HCT116 (cell line): ENCODE results near the gene DOCK2. TPM values are rescaled to one million over a fixed set of nuclear protein-coding genes. Genes with fewer than 3 reads are reported as not detected.
"Not testable (repeated sequence)": the region's sequence is repeated elsewhere in the genome, so short reads cannot be mapped to it uniquely, and the experiment has no call there.

Source experiments
- ATAC-seq: fragments of 200-7000 bp; cut with Tn5 transposase; 2 replicates; pipeline ENCODE4 v1.9.1; 2020; ENCODE audit warnings: mild to moderate bottlenecking, moderate library complexity
- BruUV-seq: library from RNA; stranded (reverse); fragments of 400-500 nt; replicated peaks from 2 replicates; lab custom pipeline; 2021; lab: Mats Ljungman, UMichigan
- CTCF ChIA-PET: fragments of 300-600 bp; sonication (Branson Sonifier 250); formaldehyde crosslinking; loops from one replicate; lab custom pipeline; 2021; ENCODE audit warnings: antibody characterized with exemption; lab: Charles Lee
- POLR2A ChIA-PET: fragments of 300-600, 350-600 bp; sonication (Branson Sonifier 250); formaldehyde crosslinking; loops from one replicate; lab custom pipeline; 2021; ENCODE audit warnings: antibody characterized with exemption; lab: Charles Lee
- RAD21 ChIA-PET, 2 experiments: fragments of 300-600 bp; sonication (Branson Sonifier 250); formaldehyde crosslinking; loops; one replicate each; lab custom pipeline; 2023; ENCODE audit warnings: low total read pairs in 2 of 2; ENCODE audit not compliant: uncharacterized antibody in 2 of 2, unreplicated experiment in 2 of 2, low non-redundant PET in 1 of 2; lab: Charles Lee
- DNase-seq: peaks from one replicate; pipeline ENCODE4 v3.0.0-alpha.2; 2010; ENCODE audit warnings: low read depth, low spot score
- H2AFZ ChIP-seq: fragments of 200-600 bp; shearing (Covaris generic), sonication (generic); 2 replicates; pipeline ENCODE4 v1.6.1; 2017; ENCODE audit warnings: low read depth, mixed run types, mixed read lengths, antibody characterized with exemption, low read length; ENCODE audit not compliant: poor library complexity, severe bottlenecking
- H3K27ac ChIP-seq: 2 replicates; pipeline ENCODE4 v1.5.1; 2012; ENCODE audit warnings: low read depth, low read length
- H3K27me3 ChIP-seq: fragments of 200-600 bp; sonication (generic); 2 replicates; pipeline ENCODE4 v1.6.1; 2016; ENCODE audit warnings: mixed run types, low read length, mixed read lengths; ENCODE audit not compliant: insufficient read depth
- H3K36me3 ChIP-seq, 2 experiments: fragments of 200-500 bp in 1 of 2; fragments of 200-600 bp in 1 of 2; sonication (Bioruptor generic) in 1 of 2; sonication (generic) in 1 of 2; 2 replicates each; pipeline versions ENCODE4 v1.5.1 to v1.6.1; 2014 to 2016; ENCODE audit warnings: low read length in 2 of 2, inconsistent platforms in 1 of 2, mixed read lengths in 1 of 2, mixed run types in 1 of 2; ENCODE audit not compliant: insufficient read depth in 2 of 2, control insufficient read depth in 1 of 2
- H3K4me1 ChIP-seq, 2 experiments: fragments of 200-600 bp in 1 of 2; sonication (generic) in 1 of 2; 2 replicates each; pipeline versions ENCODE4 v1.5.1 to v1.6.1; 2012 to 2017; ENCODE audit warnings: low read length in 2 of 2, inconsistent platforms in 1 of 2, mild to moderate bottlenecking in 1 of 2, mixed read lengths in 1 of 2, mixed run types in 1 of 2, moderate library complexity in 1 of 2; ENCODE audit not compliant: insufficient read depth in 2 of 2, control insufficient read depth in 1 of 2
- H3K4me2 ChIP-seq: fragments of 200-600 bp; sonication (generic); 2 replicates; pipeline ENCODE4 v1.6.1; 2017; ENCODE audit warnings: mixed run types, low read length, mixed read lengths
- H3K4me3 ChIP-seq, 2 experiments: fragments of 200-600 bp in 1 of 2; sonication (generic) in 1 of 2; replicated peaks in 1 of 2; 2 replicates each; pipeline ENCODE4 v1.5.1; 2011 to 2016; ENCODE audit warnings: low read length in 2 of 2, control low read depth in 1 of 2, low read depth in 1 of 2, mild to moderate bottlenecking in 1 of 2, mixed read lengths in 1 of 2, mixed run types in 1 of 2
- H3K79me2 ChIP-seq: fragments of 200-600 bp; sonication (generic); 2 replicates; pipeline ENCODE4 v1.6.1; 2017; ENCODE audit warnings: mild to moderate bottlenecking, mixed run types, low read length, moderate library complexity, mixed read lengths; ENCODE audit not compliant: insufficient read depth
- H3K9ac ChIP-seq: fragments of 200-600 bp; sonication (generic); 2 replicates; pipeline ENCODE4 v1.6.1; 2016; ENCODE audit warnings: low read length, mixed read lengths
- H3K9me2 ChIP-seq: fragments of 200-600 bp; sonication (generic), shearing (Covaris generic); 2 replicates; pipeline ENCODE4 v1.6.1; 2017; ENCODE audit warnings: mixed run types, mild to moderate bottlenecking, moderate library complexity; ENCODE audit not compliant: insufficient read depth
- H3K9me3 ChIP-seq, 2 experiments: fragments of 200-500 bp in 1 of 2; fragments of 200-600 bp in 1 of 2; sonication (Bioruptor generic) in 1 of 2; sonication (generic) in 1 of 2; 2 replicates each; pipeline ENCODE4 v1.6.1; 2014 to 2017; ENCODE audit warnings: low read length in 2 of 2, mixed read lengths in 2 of 2, inconsistent platforms in 1 of 2, low read depth in 1 of 2, mild to moderate bottlenecking in 1 of 2, mixed run types in 1 of 2, moderate library complexity in 1 of 2; ENCODE audit not compliant: control insufficient read depth in 1 of 2, insufficient read depth in 1 of 2
- H4K20me1 ChIP-seq: fragments of 200-600 bp; sonication (generic), shearing (Covaris generic); 2 replicates; pipeline ENCODE4 v1.6.1; 2017; ENCODE audit warnings: mixed run types, mild to moderate bottlenecking, moderate library complexity; ENCODE audit not compliant: insufficient read depth
- CEBPB ChIP-seq: IDR thresholded peaks from 2 replicates; pipeline ENCODE4 v1.6.1; 2012; ENCODE audit warnings: low read depth
- ELF1 ChIP-seq: IDR thresholded peaks from 2 replicates; pipeline ENCODE4 v1.6.1; 2012; ENCODE audit warnings: low read depth, borderline replicate concordance
- EZH2 ChIP-seq: fragments of 200-600 bp; sonication (generic); IDR thresholded peaks from 2 replicates; pipeline ENCODE4 v1.6.1; 2017; ENCODE audit warnings: antibody characterized with exemption, mixed run types
- EZH2phosphoT487 ChIP-seq: fragments of 200-600 bp; IDR thresholded peaks from 2 replicates; pipeline ENCODE4 v1.6.1; 2018; ENCODE audit warnings: antibody characterized with exemption, borderline replicate concordance
- JUND ChIP-seq: IDR thresholded peaks from 2 replicates; pipeline ENCODE4 v1.6.1; 2012
- POLR2A ChIP-seq: IDR thresholded peaks from 2 replicates; pipeline ENCODE4 v1.7.0; 2011; ENCODE audit warnings: borderline replicate concordance; ENCODE audit not compliant: insufficient read depth, insufficient read length; ENCODE audit errors: extremely low read depth
- POLR2AphosphoS5 ChIP-seq: IDR thresholded peaks from 2 replicates; pipeline ENCODE4 v1.6.1; 2011; ENCODE audit warnings: mild to moderate bottlenecking, low read depth, low read length, moderate library complexity
- RAD21 ChIP-seq: IDR thresholded peaks from 2 replicates; pipeline ENCODE4 v1.6.1; 2012; ENCODE audit warnings: low read depth, mild to moderate bottlenecking
- REST ChIP-seq: IDR thresholded peaks from 2 replicates; pipeline ENCODE4 v1.6.1; 2012; ENCODE audit warnings: low read depth
- SIN3A ChIP-seq: IDR thresholded peaks from 2 replicates; pipeline ENCODE4 v1.6.1; 2012; ENCODE audit warnings: low read depth
- SP1 ChIP-seq: IDR thresholded peaks from 2 replicates; pipeline ENCODE4 v1.6.1; 2012; ENCODE audit warnings: low read depth
- SRF ChIP-seq: IDR thresholded peaks from 2 replicates; pipeline ENCODE4 v1.6.1; 2012; ENCODE audit warnings: low read depth
- ZNF274 ChIP-seq: fragments of 200-500 bp; sonication (Bioruptor generic); IDR thresholded peaks from 2 replicates; pipeline ENCODE4 v1.6.1; 2014; ENCODE audit warnings: mild to moderate bottlenecking, low read depth, low read length, inconsistent platforms
- intact Hi-C: fragments of 100-400 bp; cut with micrococcal nuclease; formaldehyde crosslinking; loops from 2 replicates; pipeline ENCODE4 v1.10.0; 2022
- total RNA-seq: library from RNA; stranded (reverse); gene quantifications from one replicate; pipeline ENCODE4 v1.2.1, GENCODE V29; 2021; ENCODE audit not compliant: unreplicated experiment

DOCK2 gene
- total RNA-seq, 1 experiment from 2014 or later: 0.89 TPM

DNA sequence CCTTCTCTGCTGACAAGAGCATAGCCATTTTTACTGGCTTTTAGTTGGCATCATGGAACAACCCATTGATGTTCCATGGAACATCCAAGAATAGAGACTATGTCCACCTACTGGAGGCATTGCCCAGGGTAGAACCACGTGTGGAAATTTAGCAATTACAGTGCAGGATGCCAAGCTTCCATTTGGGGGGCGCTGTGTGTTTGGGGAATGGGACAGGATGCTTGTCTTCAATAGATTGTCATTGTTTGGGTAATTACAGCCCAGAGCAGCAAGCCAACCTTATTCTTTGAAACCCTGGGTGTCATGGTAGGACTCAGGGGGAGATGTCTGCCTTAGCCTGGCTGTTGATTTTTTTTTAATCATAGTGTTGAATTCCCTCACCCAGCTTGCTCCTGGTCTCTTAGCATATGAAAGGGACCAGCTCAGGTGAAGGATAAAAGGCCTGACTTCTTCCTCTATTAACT, 171.1 kb downstream of the DOCK2 start:
- H3K36me3 ChIP-seq: no peaks in the 10 kb centered on the region
- H3K79me2 ChIP-seq: no peaks in the 10 kb centered on the region
- H3K4me1 ChIP-seq: no peaks in the 10 kb centered on the region
- no peaks in the 10 kb centered on the region for H4K20me1 ChIP-seq
- H3K4me2 ChIP-seq: no peak overlapping the region
- intact Hi-C loops: no loop called here
- H3K4me3 ChIP-seq: no peak overlapping the region
- ChIA-PET RAD21 (no interaction called here), POLR2A (no interaction called here), CTCF (no interaction called here)
- no peaks in the 10 kb centered on the region for H3K9me2 ChIP-seq
- peaks cover 19% of the 10 kb centered on the region for H3K27me3 ChIP-seq
- H3K9ac ChIP-seq: no peak overlapping the region
- H3K27ac ChIP-seq: no peak overlapping the region
- no peak overlapping the region for H2AFZ ChIP-seq
- ATAC-seq (no peak), DNase-seq (no peak)
- no peak for TF ChIP-seq JUND
- no peak for TF ChIP-seq ELF1
- TF ChIP-seq POLR2AphosphoS5: no peak
- TF ChIP-seq ZNF274: no peak
- TF ChIP-seq SP1: no peak
- no peak for TF ChIP-seq RAD21
- TF ChIP-seq SRF: no peak
- TF ChIP-seq EZH2: no peak
- no peak for TF ChIP-seq EZH2phosphoT487
- TF ChIP-seq SIN3A: no peak
- no peak for TF ChIP-seq CEBPB
- TF ChIP-seq POLR2A: no peak
- no peak for TF ChIP-seq REST
- TF ChIP-seq, all 23 proteins: peak for 0
- no peaks in the 10 kb centered on the region for H3K9me3 ChIP-seq
- no TSS peak for BruUV-seq

GRCh38 chr5:169808880-169809279, 171.8 kb downstream of the DOCK2 start:
- H4K20me1 ChIP-seq, H3K36me3 ChIP-seq, ATAC-seq, H3K27ac ChIP-seq, H3K9me3 ChIP-seq, H3K4me3 ChIP-seq, H3K4me1 ChIP-seq, H2AFZ ChIP-seq, H3K9ac ChIP-seq, H3K79me2 ChIP-seq, H3K4me2 ChIP-seq, RAD21 ChIA-PET, BruUV-seq, POLR2A ChIA-PET, DNase-seq, H3K9me2 ChIP-seq, intact Hi-C loops, CTCF ChIA-PET: not testable (repeated sequence)
- H3K27me3 ChIP-seq: peaks cover 16% of the 10 kb centered on the region
